Midbrain (tissue), 1 donor: ENCODE measurements around the gene RRAGC.

Source experiments
- DNase-seq: peaks from one replicate; lab custom pipeline; 2025; lab: John Stamatoyannopoulos, UW

Gene RRAGC

GRCh38 chr1:38859561-38860453 is at the start of gene RRAGC:
RRAGC (minus strand) TSS chr1:38859772; CDS start chr1:38859646, 126 bp downstream.
- DNase-seq: peak; percentile 98

- DNase-seq: no peak
These were observed 49.2 kb upstream of the RRAGC start for GRCh38 chr1:38908821-38909220.

GRCh38 chr1:38905985-38906384 is 46.4 kb upstream of the RRAGC start:
- no peak for DNase-seq

DNA sequence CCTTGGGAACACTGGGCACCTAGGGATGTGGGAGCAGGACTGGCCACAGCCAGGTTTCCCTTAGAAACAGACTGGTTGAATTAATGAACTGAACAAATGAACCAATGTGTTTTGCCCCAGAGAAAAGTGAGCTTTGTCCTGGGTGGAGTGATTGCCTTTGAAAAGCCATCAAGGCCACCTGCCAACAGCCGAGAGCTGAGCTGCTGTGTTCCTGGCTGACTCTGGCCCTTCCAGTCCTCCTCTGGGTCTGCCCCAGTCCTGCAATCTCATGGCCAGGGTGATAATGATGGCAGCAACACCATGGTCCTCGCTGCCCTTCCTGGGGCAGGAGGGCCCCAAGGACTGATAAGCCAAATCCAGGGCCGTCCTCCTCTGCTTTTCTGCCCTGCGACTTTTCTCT is 40.0 kb upstream of the RRAGC start:
- no peak for DNase-seq

- no peak for DNase-seq
These were observed 39.2 kb upstream of the RRAGC start for GRCh38 chr1:38898653-38899230.

GRCh38 chr1:38896169-38896568 is 36.6 kb upstream of the RRAGC start:
- DNase-seq: no peak

- no peak for DNase-seq
These were observed 33.4 kb upstream of the RRAGC start for GRCh38 chr1:38892976-38893375.

- no peak for DNase-seq
These were observed 32.2 kb upstream of the RRAGC start for GRCh38 chr1:38891753-38892152.

DNA sequence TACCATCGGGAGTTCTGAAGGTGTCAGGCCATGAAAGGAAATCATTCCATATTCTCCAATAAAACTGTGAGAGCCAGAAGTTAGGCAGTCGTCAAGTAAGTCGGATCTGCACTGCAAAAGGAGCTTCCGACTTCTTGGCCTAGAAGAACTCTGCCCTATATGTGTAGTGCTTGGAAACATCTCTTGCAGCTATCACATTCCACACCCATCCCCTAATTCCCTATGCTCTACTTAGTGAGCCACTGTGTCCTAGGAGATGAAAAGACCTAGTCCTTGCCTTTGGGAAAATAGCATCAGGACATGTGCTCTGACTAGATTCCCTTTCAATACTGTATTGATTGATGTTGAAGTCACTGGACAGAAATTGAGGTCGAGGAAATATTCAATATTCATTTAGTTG is 30.0 kb upstream of the RRAGC start:
- no peak for DNase-seq

GRCh38 chr1:38888423-38889333 is 29.1 kb upstream of the RRAGC start:
- DNase-seq: no peak

DNA sequence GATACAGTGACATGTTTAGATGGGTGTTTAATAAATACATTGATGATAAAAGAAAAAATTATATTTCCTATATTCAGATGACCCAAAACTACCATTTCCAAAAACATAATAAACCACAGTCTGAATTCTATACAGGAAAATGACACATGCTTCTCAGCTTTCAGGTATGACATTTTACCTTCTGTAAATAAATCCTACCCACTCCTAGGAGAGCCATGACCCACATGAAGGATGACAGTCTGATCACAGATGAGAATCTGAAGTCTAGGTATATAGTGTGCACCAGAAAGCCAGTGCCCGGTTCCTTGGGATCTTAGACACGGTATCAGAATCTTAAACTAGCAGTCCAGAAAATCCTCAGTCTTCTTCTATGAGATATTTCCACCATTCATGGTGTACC is 25.5 kb upstream of the RRAGC start:
- DNase-seq: no peak

DNA sequence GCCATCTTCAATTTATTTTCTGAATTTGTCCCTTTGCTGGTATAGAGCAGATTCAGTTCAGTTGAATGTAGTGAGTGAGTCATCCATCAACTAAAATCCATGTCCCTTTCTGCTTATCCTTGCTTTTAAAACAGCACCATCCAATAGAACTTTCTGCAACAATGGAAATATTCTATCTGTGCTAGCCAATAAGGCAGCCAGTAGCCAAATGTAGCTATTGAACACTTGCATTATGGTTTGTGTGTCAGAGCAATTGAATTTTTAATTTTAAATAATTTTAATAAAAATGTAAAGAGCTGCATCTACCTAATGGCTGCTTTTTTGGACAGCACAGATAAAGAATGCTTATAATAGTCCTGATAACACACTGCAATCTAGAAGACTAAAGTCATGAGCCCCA is 21.9 kb upstream of the RRAGC start, which contains the start of gene GJA9:
GJA9 (minus strand) TSS at position 101 of the 400 bp plus-strand sequence. CDS start 5,489 bp downstream, outside the sequence.
- no peak for DNase-seq

- DNase-seq: no peak
These were observed 16.2 kb upstream of the RRAGC start for GRCh38 chr1:38875811-38876210.

- peak; percentile 97 for DNase-seq
These were observed 13.7 kb upstream of the RRAGC start, which contains the start of gene MYCBP for GRCh38 chr1:38873027-38873969. MYCBP (minus strand) TSS chr1:38873348; CDS start chr1:38873305, 43 bp downstream.

DNA sequence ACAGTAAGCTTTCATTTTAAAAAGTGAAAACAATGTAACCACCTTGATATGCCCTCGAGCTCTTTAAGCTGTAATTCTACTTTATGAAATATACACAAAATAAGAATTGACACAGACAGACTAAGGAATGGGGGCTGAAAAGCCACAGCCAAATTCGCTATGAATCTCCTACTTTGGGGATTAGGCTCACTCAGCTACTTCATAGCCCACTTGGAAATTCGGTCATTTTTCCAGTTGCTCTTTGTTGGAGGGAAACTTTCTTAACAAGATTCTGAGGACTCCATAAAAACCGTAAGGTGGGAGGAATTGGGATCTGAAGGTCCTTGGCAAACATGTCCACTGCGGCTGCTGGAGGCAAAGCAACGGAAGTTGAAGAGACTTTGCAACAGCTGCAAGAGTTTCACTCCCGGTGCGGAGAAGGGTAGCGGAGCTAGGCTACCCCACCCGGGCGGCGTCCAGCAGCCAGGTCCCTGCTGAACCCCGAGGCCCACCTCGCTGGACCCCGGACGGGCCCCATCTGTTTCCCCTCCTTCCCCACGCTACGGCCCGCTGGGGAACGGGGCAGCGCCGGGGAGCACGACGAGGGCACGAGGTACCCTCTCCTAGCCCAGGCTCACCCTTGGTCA is 12.9 kb upstream of the RRAGC start:
- no peak for DNase-seq

GRCh38 chr1:38870996-38871395 is 11.4 kb upstream of the RRAGC start:
- DNase-seq: no peak

GRCh38 chr1:38867208-38867607 is 7.6 kb upstream of the RRAGC start:
- DNase-seq: no peak

DNA sequence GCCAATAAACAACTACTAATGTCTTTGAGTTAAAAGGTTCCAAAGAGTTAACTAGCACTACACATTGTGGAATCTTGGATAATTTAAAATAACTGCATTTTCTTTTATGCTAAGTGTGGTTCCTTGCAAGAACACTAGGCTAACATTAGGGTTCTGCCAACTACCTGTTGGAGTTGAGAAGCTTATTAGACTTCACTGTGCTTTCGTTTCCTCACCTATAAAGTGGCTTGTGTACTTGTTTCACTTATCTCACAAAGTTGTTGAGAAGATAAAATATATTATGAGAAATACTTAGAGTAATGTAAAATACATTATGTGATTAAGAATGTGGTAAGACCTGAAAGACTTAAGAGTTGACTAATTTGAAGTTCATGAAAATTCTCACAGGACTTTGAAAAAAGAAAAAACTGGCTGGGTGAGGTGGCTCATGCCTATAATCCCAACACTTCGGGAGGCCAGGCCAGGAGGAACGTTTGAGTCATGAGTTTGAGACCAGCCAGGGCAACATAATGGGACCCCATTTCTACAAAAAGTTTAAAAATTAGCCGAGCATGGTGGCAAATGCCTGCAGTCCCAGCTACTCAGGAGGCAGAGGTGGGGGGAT is 5.6 kb upstream of the RRAGC start:
- DNase-seq: no peak

DNA sequence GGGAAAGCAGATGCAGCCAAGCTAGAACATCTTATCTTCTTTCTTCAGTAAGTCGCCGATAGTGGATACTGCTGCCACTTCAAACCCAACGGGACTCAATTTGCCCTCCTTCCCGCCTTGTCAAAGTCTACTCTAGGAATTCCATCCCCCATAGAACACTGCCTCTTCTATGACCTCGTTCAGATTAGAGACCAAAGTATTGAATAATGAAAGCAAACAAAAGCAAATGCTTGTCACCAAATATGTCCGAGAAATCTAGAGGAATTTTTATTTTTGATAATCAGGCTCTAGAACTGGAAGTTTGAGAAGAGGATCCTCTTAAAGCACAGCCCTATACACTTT is 853 bp upstream of the RRAGC start:
- DNase-seq: peak; percentile 50

DNA sequence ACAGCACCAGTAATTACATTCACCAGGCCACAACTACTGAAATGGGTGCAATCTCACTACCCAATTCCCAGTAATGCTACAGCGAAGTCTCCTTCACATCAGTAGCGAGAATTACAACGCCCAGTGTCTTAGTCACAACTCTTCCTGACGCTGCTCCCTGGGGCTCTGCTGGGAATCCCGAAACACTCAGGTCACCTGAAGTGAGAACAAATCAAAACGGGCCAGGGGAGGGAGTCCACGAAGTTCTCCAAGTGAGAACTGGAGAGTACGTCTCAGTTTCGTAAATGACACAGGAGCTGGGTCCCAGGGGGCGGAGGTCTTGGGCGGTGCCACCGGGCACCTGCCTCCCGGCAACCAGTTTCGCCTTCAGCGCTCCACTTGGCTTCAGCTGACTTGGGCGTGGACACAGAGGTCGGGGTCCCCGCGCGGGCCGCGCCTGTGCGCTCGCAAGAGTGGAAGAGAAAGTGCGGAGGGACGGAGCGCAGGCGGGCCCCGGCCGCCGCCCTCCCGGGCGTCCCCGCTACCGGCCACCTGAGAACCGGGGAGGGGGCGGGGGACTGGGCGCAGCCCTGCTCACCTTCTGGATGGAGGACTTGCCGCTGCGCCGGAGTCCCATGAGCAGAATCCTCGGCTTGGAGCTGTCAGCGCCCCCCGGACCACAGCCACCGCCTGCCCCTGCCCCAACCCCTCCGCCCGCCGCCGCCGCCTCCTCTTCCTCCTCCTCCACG is 575 bp downstream of the RRAGC start:
- no peak for DNase-seq
